Keratinocyte (primary cell): ENCODE results near the gene SUFU. TPM values are rescaled to one million over a fixed set of nuclear protein-coding genes. Genes with fewer than 3 reads are reported as not detected.

Experiments used
- DNase-seq: peaks from one replicate; pipeline ENCODE4 v3.0.0-alpha.2; 2011; ENCODE audit warnings: low read depth, missing footprints, low spot score
- FAIRE-seq: peaks from 2 replicates; lab custom pipeline; 2011; peaks lifted over from hg19 to GRCh38; lab: Jason Lieb, UNC
- H2AFZ ChIP-seq: 2 replicates; pipeline ENCODE4 v1.6.0; 2012; ENCODE audit warnings: low read length, control low read depth, inconsistent platforms; ENCODE audit not compliant: control insufficient read depth
- H3K27ac ChIP-seq: 2 replicates; pipeline ENCODE4 v1.5.1; 2011; ENCODE audit warnings: low read length; ENCODE audit not compliant: control insufficient read depth, insufficient read depth
- H3K27me3 ChIP-seq: 3 replicates; pipeline ENCODE4 v1.6.0; 2011; ENCODE audit warnings: low read length; ENCODE audit not compliant: control insufficient read depth, insufficient read depth; ENCODE audit errors: extremely low read depth
- H3K36me3 ChIP-seq, 2 experiments: 2 replicates in 1 of 2; 3 replicates in 1 of 2; pipeline ENCODE4 v1.5.1; 2011; ENCODE audit warnings: low read length in 2 of 2, mild to moderate bottlenecking in 1 of 2; ENCODE audit not compliant: control insufficient read depth in 2 of 2, insufficient read depth in 2 of 2; ENCODE audit errors: extremely low read depth in 1 of 2
- H3K4me1 ChIP-seq: 3 replicates; pipeline ENCODE4 v1.5.1; 2011; ENCODE audit warnings: low read length; ENCODE audit not compliant: control insufficient read depth, insufficient read depth; ENCODE audit errors: extremely low read depth
- H3K4me2 ChIP-seq: 3 replicates; pipeline ENCODE4 v1.6.0; 2011; ENCODE audit warnings: low read depth, low read length; ENCODE audit not compliant: control insufficient read depth, insufficient read depth; ENCODE audit errors: extremely low read depth
- H3K4me3 ChIP-seq, 3 experiments: fragments of 200-600 bp in 1 of 3; sonication (generic) in 1 of 3; 2 replicates in 2 of 3; 3 replicates in 1 of 3; pipeline ENCODE4 v1.5.1; 2011 to 2016; ENCODE audit warnings: low read length in 3 of 3, mild to moderate bottlenecking in 3 of 3, control low read depth in 2 of 3, inconsistent platforms in 1 of 3, low read depth in 1 of 3, mixed read lengths in 1 of 3, mixed run types in 1 of 3, moderate library complexity in 1 of 3; ENCODE audit not compliant: control insufficient read depth in 2 of 3, insufficient read depth in 2 of 3; ENCODE audit errors: extremely low read depth in 1 of 3
- H3K79me2 ChIP-seq: 2 replicates; pipeline ENCODE4 v1.6.0; 2012; ENCODE audit warnings: low read length; ENCODE audit not compliant: control insufficient read depth, insufficient read depth
- H3K9ac ChIP-seq: 3 replicates; pipeline ENCODE4 v1.6.0; 2011; ENCODE audit warnings: low read length; ENCODE audit not compliant: control insufficient read depth, insufficient read depth; ENCODE audit errors: extremely low read depth
- H3K9me1 ChIP-seq: 3 replicates; pipeline ENCODE4 v1.6.0; 2011; ENCODE audit warnings: low read length; ENCODE audit not compliant: control insufficient read depth, insufficient read depth; ENCODE audit errors: extremely low read depth
- H3K9me3 ChIP-seq: 2 replicates; pipeline ENCODE4 v1.5.1; 2012; ENCODE audit warnings: low read depth, low read length; ENCODE audit not compliant: control insufficient read depth
- H4K20me1 ChIP-seq: 3 replicates; pipeline ENCODE4 v1.6.0; 2011; ENCODE audit warnings: low read length; ENCODE audit not compliant: control insufficient read depth, insufficient read depth; ENCODE audit errors: extremely low read depth
- EZH2 ChIP-seq: IDR thresholded peaks from one replicate; pipeline ENCODE4 v1.6.1; 2012; ENCODE audit warnings: inconsistent platforms, mild to moderate bottlenecking, low read length, moderate library complexity
- dilution Hi-C: fragments of 300-500 bp; cut with MboI; formaldehyde crosslinking; loops from one replicate; pipeline ENCODE4 v1.7.0; 2020; ENCODE audit warnings: low sequenced_read_pairs; ENCODE audit not compliant: extremely low pct_ligation_motif_present
- polyA plus RNA-seq, 5 experiments: library from polyadenylated mRNA; depleted of rRNA in 3 of 5; stranded (reverse) in 3 of 5; stranded (forward) in 1 of 5; unstranded in 1 of 5; fragments of >200 nt; gene quantifications; 1 replicate in 1 of 5; 2 replicates in 3 of 5; 3 replicates in 1 of 5; pipeline versions ENCODE4 v1.2.1 to v1.2.3, GENCODE V29; 2011 to 2012; ENCODE audit warnings: missing spikeins in 2 of 5, low read depth in 1 of 5, low replicate concordance in 1 of 5
- TF ChIP-seq, protein P1 (sequence below), 3 experiments: IDR thresholded peaks in 1 of 3; conservative IDR thresholded peaks in 1 of 3; optimal IDR thresholded peaks in 1 of 3; 2 replicates in 2 of 3; 3 replicates in 1 of 3; pipeline versions ENCODE3 to v1.5.1; 2011; ENCODE audit warnings: low read length in 3 of 3, mild to moderate bottlenecking in 3 of 3, moderate library complexity in 2 of 3, control low read depth in 1 of 3, inconsistent platforms in 1 of 3; ENCODE audit not compliant: insufficient read depth in 2 of 3; ENCODE audit errors: extremely low read depth in 1 of 3

The SUFU gene
- polyA plus RNA-seq, 1 donor (not counting 4 experiments of a cell fraction or from before 2014, with no cell fraction given): 3.7 TPM

DNA sequence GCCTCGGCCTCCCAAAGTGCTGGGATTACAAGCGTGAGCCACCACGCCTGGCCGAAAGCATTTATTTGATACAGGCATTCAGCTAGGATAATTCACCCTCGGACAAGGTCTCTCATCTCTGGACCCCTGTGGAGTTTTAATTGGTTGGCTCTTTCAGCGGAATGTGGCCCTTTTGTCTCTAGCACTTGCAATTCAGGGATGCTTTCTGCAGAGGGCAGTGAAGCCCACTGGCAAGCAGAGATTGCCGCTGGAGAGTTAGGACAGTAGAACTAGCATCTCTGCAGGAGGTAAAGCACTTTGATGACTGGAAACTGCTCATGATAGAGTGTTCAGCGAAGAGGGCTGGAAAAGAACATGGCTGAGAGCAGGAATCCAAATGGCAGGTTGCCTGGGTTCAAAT is 62.0 kb downstream of the SUFU start:
- no peak for FAIRE-seq
- Histone ChIP-seq H3K79me2 (no peaks in the 10 kb centered on the region), H3K27ac (no peak overlapping the region), H3K9me3 (no peaks in the 10 kb centered on the region), H2AFZ (no peak overlapping the region), H3K9me1 (no peaks in the 10 kb centered on the region), H3K4me3 (no peak overlapping the region), H3K27me3 (no peaks in the 10 kb centered on the region), H3K4me2 (no peak overlapping the region), H3K4me1 (no peaks in the 10 kb centered on the region), H3K36me3 (no peaks in the 10 kb centered on the region), H3K9ac (no peak overlapping the region), H4K20me1 (no peaks in the 10 kb centered on the region)
- TF ChIP-seq EZH2: no peak
- TF ChIP-seq, protein P1, sequence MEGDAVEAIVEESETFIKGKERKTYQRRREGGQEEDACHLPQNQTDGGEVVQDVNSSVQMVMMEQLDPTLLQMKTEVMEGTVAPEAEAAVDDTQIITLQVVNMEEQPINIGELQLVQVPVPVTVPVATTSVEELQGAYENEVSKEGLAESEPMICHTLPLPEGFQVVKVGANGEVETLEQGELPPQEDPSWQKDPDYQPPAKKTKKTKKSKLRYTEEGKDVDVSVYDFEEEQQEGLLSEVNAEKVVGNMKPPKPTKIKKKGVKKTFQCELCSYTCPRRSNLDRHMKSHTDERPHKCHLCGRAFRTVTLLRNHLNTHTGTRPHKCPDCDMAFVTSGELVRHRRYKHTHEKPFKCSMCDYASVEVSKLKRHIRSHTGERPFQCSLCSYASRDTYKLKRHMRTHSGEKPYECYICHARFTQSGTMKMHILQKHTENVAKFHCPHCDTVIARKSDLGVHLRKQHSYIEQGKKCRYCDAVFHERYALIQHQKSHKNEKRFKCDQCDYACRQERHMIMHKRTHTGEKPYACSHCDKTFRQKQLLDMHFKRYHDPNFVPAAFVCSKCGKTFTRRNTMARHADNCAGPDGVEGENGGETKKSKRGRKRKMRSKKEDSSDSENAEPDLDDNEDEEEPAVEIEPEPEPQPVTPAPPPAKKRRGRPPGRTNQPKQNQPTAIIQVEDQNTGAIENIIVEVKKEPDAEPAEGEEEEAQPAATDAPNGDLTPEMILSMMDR (optimal IDR thresholded peaks at IDR 0.05 in 1 of 3, IDR thresholded peaks at IDR 0.05 in 1 of 3, conservative IDR thresholded peaks at IDR 0.05 in 1 of 3; ENCODE audit: extremely low read depth in 1 of 3, insufficient read depth in 2 of 3, low read length in 3 of 3): no peak
- DNase-seq: no peak
- dilution Hi-C loops: no loop called here

DNA sequence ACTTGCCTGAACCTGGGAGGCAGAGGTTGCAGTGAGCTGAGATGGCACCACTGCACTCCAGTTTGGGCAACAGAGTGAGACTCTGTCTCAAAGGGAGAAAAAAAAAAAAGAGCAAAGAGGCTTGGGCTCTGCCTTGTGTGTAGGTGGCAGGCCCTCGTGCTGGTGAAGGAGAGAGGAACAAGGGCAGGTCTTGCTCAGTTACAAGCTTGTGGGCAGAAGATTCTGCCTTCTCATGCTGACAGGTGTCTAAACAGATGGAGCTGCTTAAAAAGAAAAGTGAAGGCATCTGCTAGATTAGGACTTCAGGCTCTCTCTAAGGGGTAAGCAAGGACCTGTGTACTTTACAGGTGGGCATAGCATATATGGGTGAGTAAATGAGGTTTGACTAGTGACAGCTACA is 75.0 kb downstream of the SUFU start:
- Histone ChIP-seq H3K27ac (no peak overlapping the region), H3K9me1 (no peaks in the 10 kb centered on the region), H3K4me3 (no peak overlapping the region), H4K20me1 (no peaks in the 10 kb centered on the region), H2AFZ (no peak overlapping the region), H3K36me3 (no peaks in the 10 kb centered on the region), H3K9me3 (no peaks in the 10 kb centered on the region), H3K27me3 (no peaks in the 10 kb centered on the region), H3K4me2 (no peak overlapping the region), H3K4me1 (no peaks in the 10 kb centered on the region), H3K9ac (no peak overlapping the region), H3K79me2 (no peaks in the 10 kb centered on the region)
- dilution Hi-C loops: loop anchor here (10.0 kb wide), 1 partner anchor 74 kb away; the partner anchor contains the start of genes ACTR1A and SUFU
- TF ChIP-seq, protein P1 (optimal IDR thresholded peaks at IDR 0.05 in 1 of 3, IDR thresholded peaks at IDR 0.05 in 1 of 3, conservative IDR thresholded peaks at IDR 0.05 in 1 of 3; ENCODE audit: extremely low read depth in 1 of 3, insufficient read depth in 2 of 3, low read length in 3 of 3): no peak
- TF ChIP-seq EZH2: no peak
- FAIRE-seq (no peak), DNase-seq (no peak)
